HG02763 (cell line): Measurements from ENCODE around the gene GLIS2.
A peak's percentile ranks its signal among the peaks of the same experiment; 100 is the strongest.

Experiments used
- ATAC-seq: cut with Tn5 transposase; IDR thresholded peaks from one replicate; pipeline ENCODE4 v1.9.1; 2021; ENCODE audit warnings: mild to moderate bottlenecking, moderate library complexity; ENCODE audit not compliant: unreplicated experiment

The GLIS2 gene

DNA sequence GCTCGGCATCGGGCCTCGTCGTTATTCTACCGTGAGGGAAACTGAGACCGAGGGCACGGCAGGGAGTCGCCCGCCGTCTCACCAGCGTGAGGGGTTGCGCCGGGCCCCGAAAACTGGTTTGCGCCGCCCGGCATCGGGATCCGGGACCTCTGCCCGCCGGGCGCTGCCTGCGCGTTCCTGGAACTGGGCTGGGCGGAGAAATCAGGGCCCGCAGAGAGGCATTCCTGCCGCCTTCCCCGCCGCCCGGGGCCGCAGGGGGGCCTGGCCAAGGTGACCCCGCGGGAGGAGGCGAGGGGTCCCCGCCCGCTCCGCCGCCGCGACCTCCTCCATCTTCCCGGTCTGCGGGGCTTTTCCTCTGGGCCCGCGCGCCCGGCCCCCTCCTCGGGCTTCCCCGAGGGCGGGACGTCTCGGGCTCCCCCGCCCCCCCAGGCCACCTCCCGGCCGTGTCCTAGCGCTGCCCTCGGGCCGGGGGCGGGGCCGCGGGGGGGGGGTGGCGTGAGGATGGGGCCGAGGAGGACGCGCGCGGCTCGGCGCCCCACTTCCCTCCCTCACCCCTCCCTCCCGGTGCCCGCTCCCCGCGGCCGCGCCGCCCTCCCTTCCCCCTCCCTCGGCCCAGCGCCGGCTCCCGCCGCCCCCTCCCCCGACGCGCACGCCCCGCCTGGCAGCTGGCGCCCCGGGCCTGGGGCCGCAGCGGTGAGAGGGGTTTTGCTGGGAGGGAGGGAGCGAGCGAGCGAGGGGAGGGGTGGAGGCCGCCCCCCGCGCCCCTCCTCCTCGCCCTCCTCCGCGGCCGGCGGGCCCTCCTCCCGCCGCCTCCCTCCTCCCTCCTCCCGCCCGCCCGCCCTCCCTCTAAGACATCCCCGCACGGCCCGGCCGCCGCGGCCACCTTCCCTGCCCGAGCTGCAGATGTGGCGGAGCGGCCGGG is at the start of gene GLIS2:
TSS of gene GLIS2 (plus strand) at position 882 of the 922 bp plus-strand sequence. CDS start 16,214 bp downstream, outside the sequence.
- ATAC-seq, result no peak

DNA sequence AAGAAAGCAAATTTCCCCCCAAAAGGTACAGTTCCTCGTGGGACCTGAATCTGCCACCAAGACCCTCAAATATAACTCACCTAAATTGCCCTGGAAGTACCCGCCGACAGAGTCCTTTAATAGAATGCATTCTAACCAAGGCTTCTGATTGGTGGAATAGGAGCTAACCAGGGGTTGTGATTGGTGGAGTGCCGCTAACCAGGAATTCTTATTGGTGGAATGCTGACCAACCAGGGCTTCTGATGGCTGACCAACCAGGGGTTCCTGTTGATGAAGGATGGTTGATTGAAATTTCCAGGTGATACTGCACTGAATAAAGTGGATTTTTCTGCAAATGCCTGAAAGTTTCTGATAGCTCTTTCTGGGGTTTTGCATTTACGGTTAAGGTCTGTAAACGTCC is 49.5 kb upstream of the GLIS2 start:
- no peak for ATAC-seq

DNA sequence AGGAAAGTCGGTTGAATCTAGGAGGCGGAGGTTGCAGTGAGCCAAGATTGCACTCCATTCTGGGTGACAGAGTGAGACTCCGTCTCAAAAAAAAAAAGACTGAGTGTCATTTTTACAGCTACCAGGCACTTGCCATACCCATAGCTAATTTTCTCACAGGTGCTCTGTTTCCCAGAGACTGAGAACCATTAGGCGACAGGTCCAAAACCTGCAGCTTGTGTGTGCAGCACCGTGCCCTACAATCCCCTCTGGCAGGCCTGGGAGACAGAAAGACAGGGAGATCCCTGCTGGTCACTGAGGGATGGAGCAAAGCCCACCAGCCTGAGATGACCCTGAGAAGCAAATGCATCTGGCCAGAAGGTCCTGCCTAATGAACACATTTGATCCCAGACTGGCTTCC is 45.8 kb upstream of the GLIS2 start:
- ATAC-seq, result no peak

DNA sequence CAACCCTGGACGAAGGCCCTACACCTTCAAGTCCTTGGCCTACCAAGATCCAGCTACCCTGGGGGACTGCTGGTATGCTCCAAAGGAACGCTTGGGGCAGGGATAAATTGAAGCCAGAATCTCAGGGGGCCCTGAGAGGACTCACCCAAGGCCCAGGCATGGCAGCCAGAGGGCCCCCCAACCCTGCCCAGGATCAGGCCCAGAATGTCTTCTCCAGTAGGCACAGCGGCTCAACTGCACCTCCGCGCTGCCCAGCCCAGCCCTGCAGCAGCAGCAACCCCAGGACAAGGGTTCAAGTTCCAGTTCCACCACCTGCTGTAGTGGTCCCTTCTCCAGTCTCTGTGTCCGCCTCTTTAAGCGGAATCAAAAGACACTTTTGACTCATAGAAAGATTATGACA is 45.3 kb upstream of the GLIS2 start:
- ATAC-seq, result no peak

DNA sequence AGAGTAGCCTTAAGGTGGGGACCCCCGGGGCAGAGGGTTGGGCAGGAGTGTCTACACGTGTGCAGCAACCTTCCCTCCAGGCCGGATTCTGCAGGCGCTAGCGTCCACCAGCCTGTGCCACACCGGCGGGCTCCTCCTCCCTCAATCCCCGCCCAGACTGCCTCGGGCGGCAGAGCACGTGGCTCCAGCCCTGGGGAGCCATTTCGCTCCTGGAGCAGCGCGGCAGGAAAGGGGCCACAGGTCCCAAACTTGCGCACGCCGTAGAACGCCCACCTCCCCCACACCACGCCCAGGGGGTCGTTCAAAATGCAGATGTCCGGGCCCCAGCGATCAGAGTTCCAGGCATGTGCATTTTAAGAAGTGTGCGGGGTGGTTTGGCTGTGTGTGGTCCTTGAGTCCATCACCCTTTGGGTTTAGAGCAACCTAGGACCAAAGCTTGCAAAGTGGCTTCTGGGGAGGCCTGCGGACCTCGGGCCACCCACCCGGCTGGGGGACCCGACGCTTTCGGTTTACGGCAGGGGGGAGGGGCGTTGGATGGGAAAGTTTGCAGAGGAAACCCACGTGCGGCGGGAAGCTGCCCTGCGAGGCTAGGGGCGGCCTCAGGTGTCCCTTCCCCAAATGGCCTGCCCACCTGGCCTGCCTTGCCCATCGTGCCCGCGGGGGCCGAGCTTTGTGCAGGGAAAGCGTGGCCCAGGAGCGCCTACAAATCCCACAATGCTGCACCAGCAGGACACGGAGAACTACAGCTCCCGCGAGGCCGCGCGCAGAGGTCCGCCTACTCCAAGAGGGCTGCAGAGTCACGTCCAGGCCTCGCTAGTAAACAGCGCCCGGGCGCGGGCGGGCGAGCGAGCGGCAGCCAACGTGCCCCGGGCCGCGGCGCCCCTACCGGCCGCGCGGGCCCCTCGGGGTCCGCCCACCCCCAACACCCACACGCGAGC is 44.4 kb upstream of the GLIS2 start:
- ATAC-seq, result peak; percentile 63

DNA sequence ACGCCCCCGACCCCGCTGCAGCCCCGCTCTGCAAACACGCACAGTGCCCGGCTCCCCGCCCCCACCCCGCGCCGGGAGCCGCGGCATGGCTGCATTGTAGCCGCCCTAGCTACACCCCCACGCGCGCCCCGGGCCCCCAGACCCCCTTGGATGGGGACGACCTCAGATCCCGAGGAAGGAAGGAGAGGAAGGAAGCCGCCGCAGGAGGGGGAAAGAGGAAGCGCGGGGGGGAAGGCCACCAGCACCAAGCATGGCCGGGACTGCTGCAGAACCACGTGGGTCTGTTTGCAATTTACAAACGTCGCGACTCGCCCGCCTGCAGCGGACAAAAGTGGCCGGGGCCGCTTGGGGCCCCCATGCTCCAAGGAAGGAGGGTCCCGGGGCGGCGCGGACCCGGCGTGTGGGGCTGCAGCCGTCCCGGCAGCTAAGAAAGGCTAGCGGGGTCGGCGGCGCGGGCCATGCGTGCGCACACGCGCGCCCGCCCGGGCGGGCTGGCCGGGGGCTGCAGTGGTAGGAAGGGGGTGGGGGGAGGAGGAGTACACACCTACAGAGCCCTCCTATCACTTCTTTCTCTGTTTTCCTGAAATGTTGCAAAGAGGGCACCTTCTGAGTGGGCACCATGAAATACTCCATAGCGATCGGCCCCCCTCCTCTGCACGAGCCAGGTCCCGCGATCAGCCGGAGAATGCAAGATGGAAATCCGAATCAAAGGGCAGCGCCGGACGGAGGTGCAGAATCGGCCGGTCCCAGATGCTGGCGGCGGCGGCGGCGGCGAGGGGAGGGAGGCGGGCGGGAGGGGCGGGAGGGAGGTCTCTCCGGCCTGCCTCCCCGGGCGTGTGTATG is 43.5 kb upstream of the GLIS2 start:
- ATAC-seq, result peak; percentile 9

DNA sequence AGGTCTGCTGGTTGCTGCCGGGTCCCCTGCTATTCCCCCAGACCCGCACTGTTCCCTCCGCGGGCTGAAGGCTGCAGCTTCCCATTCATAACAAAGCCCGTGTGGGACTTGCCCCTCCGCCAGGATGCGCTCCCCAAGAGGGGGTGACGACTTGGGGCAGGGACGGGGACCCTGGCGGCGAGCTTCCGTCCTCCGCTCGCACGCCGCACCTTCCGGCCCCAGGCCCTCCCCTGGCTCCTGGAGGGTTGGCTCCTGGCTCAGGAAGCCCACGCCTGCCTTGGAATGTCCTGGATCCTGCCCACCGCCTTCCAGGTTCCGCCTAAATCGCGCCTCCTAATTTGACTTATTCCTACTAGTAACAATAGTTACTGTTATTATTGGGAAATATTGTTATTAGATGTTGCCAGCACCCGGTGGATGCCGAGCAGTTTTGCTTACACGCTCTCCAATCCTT is 42.0 kb upstream of the GLIS2 start:
- ATAC-seq, result peak; percentile 6

DNA sequence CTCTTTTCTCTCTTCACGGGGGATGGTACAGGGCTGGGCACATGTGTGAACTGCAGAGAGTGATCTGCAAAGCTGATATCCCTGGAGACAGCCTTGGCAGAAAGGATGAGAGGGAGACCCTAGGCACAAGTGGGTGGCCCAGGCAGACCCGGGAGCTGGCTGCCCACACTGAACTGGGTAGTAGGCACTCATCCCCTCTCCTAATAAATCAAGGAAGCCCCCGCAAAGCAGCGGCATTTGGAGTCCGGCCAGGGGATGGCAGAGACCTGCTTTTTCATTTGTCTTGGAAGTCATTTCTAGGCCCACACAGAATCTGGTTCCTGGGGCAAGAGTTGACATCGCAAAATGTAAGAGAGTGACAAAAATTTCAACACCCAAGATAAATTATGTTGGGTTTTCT is 40.0 kb upstream of the GLIS2 start:
- no peak for ATAC-seq

DNA sequence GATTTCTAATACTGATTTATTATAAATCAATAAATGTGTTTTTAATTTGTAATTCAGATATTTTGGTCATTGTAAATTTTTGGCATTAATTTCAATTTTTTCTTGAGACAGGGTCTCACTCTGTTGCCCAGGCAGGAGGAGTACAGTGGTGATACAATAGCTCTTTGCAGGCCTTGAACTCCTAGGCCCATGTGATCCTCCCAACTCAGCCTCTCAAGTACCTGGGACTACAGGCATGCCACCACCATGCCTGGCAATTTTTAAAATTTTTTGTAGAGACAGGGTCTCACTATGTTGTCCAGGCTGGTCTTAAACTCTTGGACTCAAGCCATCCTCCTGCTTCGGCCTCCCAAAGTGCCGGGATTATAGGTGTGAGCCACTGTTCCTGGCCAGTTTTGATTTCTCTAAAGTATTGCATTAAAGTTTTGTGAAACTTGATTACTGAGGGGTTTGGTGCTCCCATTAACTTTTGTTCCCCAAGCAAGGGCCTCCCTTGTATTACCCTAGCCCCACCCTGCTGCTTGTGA is 37.8 kb upstream of the GLIS2 start:
- ATAC-seq, result no peak

DNA sequence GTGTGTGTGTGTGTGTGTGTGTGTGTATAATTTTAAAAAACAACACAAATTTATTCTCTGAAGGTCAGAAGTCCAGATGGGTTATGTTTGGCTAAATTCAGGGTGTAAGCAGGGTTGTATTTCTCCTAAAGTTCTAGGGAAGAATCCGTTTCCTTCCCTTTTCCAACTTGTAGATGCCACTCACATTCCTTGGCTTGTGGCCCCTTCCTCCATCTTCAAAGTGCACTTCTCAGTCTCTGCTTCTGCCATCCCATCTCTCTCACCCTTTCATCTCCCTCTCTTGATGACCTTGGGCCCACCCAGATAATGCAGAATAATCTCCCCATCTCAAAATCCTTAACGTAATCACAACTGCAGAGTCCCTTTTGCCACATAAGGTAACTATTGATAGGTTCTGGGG is 35.2 kb upstream of the GLIS2 start:
- ATAC-seq, result no peak

DNA sequence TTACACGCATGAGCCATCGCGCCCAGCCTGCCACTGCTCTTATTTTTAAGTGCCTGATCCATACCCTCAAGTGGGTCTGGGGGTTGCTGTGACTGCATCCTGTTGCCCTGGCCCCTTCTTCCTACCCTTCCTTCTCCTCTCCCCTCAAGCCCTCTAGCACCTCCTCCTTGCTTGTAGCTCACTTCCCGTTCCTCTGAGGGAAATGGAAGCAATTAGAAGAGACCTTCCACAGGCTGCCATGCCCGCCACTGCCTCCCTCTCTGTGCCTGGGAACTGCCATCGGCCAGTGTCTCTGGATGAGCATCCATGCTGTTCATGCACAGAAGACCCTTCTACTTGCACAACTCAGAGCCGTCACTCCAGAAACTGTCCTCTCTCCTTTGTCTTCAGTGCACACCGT is 32.4 kb upstream of the GLIS2 start:
- no peak for ATAC-seq

DNA sequence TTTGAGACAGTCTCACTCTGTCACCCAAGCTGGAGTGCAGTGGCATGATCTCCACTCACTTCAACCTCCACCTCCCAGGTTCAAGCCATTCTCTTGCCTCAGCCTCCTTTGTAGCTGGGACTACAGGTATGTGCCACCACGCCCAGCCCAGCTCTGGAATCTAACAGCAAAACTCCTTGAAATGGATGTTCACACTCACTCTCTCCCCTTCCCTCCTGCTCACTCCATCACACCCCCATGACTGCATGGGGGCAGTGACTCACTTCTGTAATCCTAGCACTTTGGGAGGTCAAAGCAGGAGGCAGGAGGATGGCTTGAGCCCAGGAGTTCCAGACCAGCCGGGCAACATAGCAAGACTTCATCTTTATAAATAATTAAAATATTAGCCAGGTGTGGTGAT is 31.9 kb upstream of the GLIS2 start:
- no peak for ATAC-seq

DNA sequence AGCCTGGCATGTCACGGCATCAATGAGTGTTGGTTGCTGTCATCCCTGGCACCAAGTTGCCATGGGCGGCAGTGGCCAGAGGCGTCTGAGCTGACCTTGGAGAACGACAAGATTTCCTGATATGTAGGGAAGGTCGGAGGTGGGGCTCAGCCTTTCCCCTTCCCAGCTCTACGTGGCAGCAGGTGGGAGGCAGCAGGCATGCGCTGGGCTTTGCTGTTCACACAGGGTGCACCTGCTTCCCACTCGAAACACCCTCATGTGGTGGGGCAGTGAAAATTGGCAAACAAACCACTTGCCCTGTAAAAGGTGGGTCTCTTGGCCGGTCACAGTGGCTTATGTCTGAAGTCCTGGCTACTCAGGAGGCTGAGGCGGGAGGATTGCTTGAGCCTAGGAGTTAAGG is 30.7 kb upstream of the GLIS2 start:
- ATAC-seq, result no peak

DNA sequence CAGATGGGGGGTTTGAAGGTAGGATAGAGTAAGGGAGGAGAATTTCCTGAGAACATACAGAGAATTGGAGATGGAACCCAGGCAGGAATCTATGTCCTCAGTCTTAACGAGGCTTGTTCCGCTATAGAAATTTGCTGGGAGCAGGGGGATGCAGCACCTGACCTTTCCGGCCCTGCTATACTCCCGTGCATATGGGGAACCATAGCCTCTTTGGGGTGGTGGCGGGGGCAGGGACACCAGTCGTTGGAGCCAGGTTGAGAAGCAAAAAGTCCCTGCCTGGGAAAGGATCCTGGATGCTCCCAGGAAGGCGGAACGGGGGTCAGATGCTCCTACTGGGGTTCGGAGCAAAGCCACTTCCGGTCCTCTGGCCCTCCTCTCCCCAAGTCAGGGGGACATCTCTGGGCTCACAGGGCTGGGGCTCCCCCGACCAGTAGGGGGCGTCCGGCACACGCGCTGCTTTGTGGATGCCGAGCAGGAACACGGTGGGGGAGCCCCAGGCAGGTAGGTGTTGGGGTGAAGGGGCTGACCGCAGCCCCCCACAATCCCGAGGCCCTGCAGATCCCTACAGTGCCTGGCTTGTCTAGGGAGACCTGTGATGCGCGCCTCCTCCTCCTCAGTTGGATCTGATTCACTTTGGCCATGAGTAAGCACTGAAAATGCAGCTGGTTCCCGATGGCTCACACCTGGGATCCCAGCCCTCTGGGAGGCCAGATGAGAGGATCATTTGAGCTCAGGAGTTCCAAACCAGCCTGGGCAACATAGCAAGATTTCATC is 27.5 kb upstream of the GLIS2 start:
- ATAC-seq, result peak; percentile 57

DNA sequence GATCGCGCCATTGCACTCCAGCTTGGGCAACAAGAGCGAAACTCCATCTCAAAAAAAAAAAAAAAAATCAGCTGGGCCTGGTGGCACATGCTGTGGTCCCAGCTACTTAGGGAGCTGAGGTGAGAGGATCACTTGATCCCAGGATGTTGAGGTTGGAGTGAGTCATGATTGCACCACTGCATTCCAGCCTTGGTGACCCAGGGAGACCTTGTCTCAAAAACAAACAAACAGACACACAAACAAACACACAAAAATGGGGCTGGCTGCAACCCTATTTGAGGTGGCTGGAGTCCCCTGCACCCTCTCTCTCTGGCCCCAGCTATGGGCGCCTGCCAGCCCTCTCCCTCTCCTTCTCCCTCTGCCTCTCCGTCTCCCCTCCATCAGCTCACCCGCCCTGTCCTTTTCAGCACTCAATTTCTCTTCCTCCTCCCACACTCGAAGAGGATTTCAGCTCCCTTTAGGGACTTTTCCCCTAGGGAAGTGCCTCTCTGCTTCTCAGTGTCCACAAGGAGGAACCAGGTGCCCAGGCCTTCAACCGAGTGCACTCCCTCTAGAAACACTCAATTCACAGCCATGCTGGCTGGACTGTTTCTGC is 25.5 kb upstream of the GLIS2 start:
- ATAC-seq, result no peak

DNA sequence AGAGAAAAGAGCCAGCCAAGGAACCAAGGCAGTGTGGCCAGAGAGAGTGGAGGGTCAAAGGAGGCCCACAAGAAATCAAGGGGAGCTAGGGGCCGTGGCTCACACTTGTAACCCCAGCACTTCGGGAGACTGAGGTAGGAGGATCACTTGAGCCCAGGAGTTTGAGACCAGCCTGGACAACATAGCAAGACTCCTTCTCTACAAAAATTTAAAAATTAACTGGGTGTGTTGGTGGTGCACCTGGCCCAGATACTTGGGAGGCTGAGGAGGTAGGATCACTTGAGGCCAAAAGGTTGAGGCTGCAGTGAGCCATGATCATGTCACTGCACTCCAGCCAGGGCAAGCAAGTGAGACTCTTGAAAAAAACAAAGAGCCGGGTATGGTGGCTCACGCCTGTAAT is 24.2 kb upstream of the GLIS2 start:
- ATAC-seq, result no peak

DNA sequence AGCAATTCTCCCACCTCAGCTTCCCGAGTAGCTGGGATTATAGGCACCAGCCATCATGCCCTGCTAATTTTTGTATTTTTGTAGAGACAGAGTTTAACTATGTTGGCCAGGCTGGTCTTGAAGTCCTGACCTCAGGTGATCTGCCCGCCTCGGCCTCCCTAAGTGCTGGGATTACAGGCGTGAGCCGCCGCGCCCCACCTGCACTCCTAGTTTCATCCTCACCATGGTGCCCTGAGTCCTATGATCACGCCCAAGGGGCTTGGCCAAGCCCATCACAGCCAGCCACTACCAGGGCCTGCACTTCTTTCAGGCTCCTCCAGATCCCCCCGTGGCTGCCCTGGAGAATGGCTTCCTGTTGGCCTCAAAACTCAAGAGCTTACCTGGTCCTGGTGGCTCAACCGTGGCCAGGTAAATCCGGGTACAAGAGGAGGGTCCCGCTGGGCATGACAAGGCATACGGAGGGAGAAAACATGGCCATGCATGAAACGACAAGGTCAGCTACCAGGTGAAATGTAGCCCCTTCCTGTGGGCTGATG is 22.6 kb upstream of the GLIS2 start:
- no peak for ATAC-seq

DNA sequence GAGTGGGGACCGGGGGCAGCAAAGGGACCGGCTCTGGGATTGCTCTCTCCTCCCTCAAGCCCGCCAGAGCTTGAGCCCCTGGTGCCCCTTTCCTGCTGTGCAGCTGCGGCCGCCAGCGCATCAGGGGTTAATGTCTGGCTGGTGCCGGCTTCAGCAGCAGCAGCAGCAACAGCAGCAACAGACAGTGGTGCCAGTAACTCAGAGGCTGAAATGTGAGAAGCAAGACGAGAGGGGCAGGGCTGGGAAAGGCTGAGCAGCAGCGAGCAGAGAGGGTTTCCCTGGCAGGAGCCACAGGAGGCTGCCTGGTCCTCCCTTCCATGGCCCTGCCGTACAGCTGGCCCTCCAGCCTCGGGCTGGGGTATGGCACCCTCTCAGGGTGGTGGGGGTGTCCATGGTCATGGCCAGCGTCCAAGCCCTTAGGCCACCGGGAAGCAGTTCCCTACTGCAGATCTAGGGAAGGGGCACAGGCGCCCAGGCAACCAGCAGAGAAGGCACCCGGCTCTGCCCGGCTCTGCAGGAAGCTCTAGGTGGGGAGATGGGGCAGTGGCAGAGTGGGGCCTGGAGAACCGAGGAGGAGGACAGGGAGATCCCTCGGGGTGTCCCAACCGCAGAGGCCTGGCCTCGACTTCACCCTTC is 21.9 kb upstream of the GLIS2 start:
- no peak for ATAC-seq

DNA sequence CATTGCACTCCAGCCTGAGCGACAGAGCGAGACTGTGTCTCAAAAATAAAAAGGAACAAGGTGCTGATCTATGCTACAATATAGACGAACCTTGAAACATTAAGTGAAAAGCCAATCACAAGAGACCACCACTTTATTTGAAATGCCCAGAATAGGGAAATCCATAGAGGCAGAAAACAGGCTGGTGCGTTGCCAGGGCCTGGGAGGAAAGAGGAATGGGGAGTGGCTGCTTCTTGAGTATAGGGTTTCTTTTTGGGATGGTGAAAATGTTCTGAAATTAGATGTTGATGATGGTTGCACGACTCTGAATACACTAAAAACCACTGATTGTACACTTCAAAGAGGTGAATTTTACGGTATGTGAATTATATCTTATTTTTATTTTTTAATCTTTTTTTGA is 20.3 kb upstream of the GLIS2 start:
- ATAC-seq, result no peak
